GM12878 (cell line): Measurements from ENCODE around the gene PKNOX1. TPM values are rescaled to one million over a fixed set of nuclear protein-coding genes. Genes with fewer than 3 reads are reported as not detected.

ENCODE experiments used
- ATAC-seq: fragments of 200-7000 bp; cut with Tn5 transposase; 3 replicates; pipeline ENCODE4 v1.9.1; 2020; ENCODE audit warnings: mild to moderate bottlenecking, moderate library complexity
- BruUV-seq: library from RNA; stranded (reverse); fragments of 400-500 nt; replicated peaks from 2 replicates; lab custom pipeline; 2021; lab: Mats Ljungman, UMichigan
- CTCF ChIA-PET: fragments of 300-600 bp; sonication (Branson Sonifier 250); formaldehyde crosslinking; extraction: SDS; loops from one replicate; lab custom pipeline; 2021; ENCODE audit warnings: inconsistent platforms; lab: Yijun Ruan, JAX
- POLR2A ChIA-PET: fragments of 350-600 bp; formaldehyde crosslinking; extraction: SDS; loops from one replicate; lab custom pipeline; 2021; ENCODE audit warnings: inconsistent platforms; lab: Charles Lee
- RAD21 ChIA-PET: fragments of 300-600 bp; sonication (Branson Sonifier 250); formaldehyde crosslinking; loops from one replicate; lab custom pipeline; 2023; ENCODE audit warnings: antibody characterized with exemption; ENCODE audit not compliant: unreplicated experiment; lab: Charles Lee
- SMC1A ChIA-PET: fragments of 300-600 bp; sonication (Branson Sonifier 250); formaldehyde crosslinking; loops from one replicate; lab custom pipeline; 2023; ENCODE audit not compliant: unreplicated experiment, uncharacterized antibody; lab: Charles Lee
- DNase-seq: peaks from one replicate; pipeline ENCODE4 v3.0.0-alpha.2; 2011; ENCODE audit warnings: low read depth, low spot score
- FAIRE-seq: peaks from 3 replicates; lab custom pipeline; 2011; peaks lifted over from hg19 to GRCh38; lab: Jason Lieb, UNC
- H2AFZ ChIP-seq: 2 replicates; pipeline ENCODE4 v1.6.0; 2011; ENCODE audit warnings: low read depth, low read length, control low read depth; ENCODE audit not compliant: control insufficient read depth
- H3K27ac ChIP-seq: 2 replicates; pipeline ENCODE4 v1.5.1; 2011; ENCODE audit warnings: control low read depth; ENCODE audit not compliant: control insufficient read depth, insufficient read depth
- H3K27me3 ChIP-seq, 2 experiments: replicated peaks in 1 of 2; 2 replicates each; pipeline versions ENCODE4 v1.6.0 to v1.6.1; 2011; ENCODE audit warnings: low read length in 1 of 2; ENCODE audit not compliant: control insufficient read depth in 2 of 2, insufficient read depth in 2 of 2
- H3K36me3 ChIP-seq, 2 experiments: 2 replicates each; pipeline ENCODE4 v1.5.1; 2011; ENCODE audit warnings: low read length in 1 of 2; ENCODE audit not compliant: control insufficient read depth in 2 of 2, insufficient read depth in 2 of 2
- H3K4me1 ChIP-seq: 2 replicates; pipeline ENCODE4 v1.6.1; 2011; ENCODE audit warnings: mild to moderate bottlenecking, low read length, moderate library complexity, mixed read lengths; ENCODE audit not compliant: control insufficient read depth, insufficient read depth
- H3K4me2 ChIP-seq: 2 replicates; pipeline ENCODE4 v1.6.0; 2011; ENCODE audit warnings: control low read depth; ENCODE audit not compliant: control insufficient read depth, insufficient read depth
- H3K4me3 ChIP-seq: fragments of 200-600 bp; sonication (generic); 2 replicates; pipeline ENCODE4 v1.5.1; 2016
- H3K79me2 ChIP-seq: 2 replicates; pipeline ENCODE4 v1.6.0; 2011; ENCODE audit warnings: low read length; ENCODE audit not compliant: control insufficient read depth, insufficient read depth
- H3K9ac ChIP-seq: 2 replicates; pipeline ENCODE4 v1.8.0; 2011; ENCODE audit warnings: low read length, control low read depth, mixed read lengths; ENCODE audit not compliant: control insufficient read depth, insufficient read depth
- H3K9me3 ChIP-seq: replicated peaks from 3 replicates; pipeline ENCODE4 v1.5.1; 2011; ENCODE audit warnings: mild to moderate bottlenecking, low read length; ENCODE audit not compliant: control insufficient read depth, insufficient read depth
- H4K20me1 ChIP-seq: 2 replicates; pipeline ENCODE4 v1.6.0; 2011; ENCODE audit not compliant: control insufficient read depth, insufficient read depth
- DPF2 ChIP-seq: fragments of 450-650 bp; IDR thresholded peaks from 2 replicates; pipeline ENCODE4 v1.6.1; 2017; ENCODE audit warnings: mild to moderate bottlenecking
- E2F8 ChIP-seq: fragments of 450-650 bp; IDR thresholded peaks from 2 replicates; pipeline ENCODE4 v1.6.1; 2018; ENCODE audit warnings: mild to moderate bottlenecking, low read depth, moderate library complexity; ENCODE audit not compliant: partially characterized antibody
- EED ChIP-seq: sonication (generic); IDR thresholded peaks from 2 replicates; pipeline ENCODE4 v1.6.1; 2016; ENCODE audit warnings: antibody characterized with exemption, low read depth
- HDAC6 ChIP-seq: fragments of 200-600 bp; sonication (generic); IDR thresholded peaks from one replicate; pipeline ENCODE4 v1.8.0; 2017; ENCODE audit warnings: antibody characterized with exemption; ENCODE audit not compliant: unreplicated experiment
- IRF4 ChIP-seq: IDR thresholded peaks from 2 replicates; pipeline ENCODE4 v1.6.1; 2011; ENCODE audit warnings: low read depth, low read length
- JUNB ChIP-seq: IDR thresholded peaks from 2 replicates; pipeline ENCODE4 v1.6.1; 2016; ENCODE audit warnings: antibody characterized with exemption, mild to moderate bottlenecking
- NR2C2 ChIP-seq: IDR thresholded peaks from 2 replicates; pipeline ENCODE4 v1.6.1; 2011; ENCODE audit warnings: borderline replicate concordance, low read depth; ENCODE audit not compliant: control insufficient read depth, insufficient read length
- POU2F2 ChIP-seq: IDR thresholded peaks from 3 replicates; pipeline ENCODE4 v1.6.1; 2011; ENCODE audit warnings: low read depth, mild to moderate bottlenecking, low read length, borderline replicate concordance
- RUNX3 ChIP-seq: IDR thresholded peaks from 2 replicates; pipeline ENCODE4 v1.6.1; 2012; ENCODE audit warnings: low read length, inconsistent platforms
- SIX5 ChIP-seq: IDR thresholded peaks from 2 replicates; pipeline ENCODE4 v1.6.1; 2011; ENCODE audit warnings: mild to moderate bottlenecking, low read depth, low read length, moderate library complexity; ENCODE audit not compliant: severe bottlenecking
- SUZ12 ChIP-seq: fragments of 200-600 bp; sonication (generic); IDR thresholded peaks from one replicate; pipeline ENCODE4 v1.6.1; 2018; ENCODE audit warnings: antibody characterized with exemption, mild to moderate bottlenecking; ENCODE audit not compliant: unreplicated experiment
- ZNF274 ChIP-seq: IDR thresholded peaks from one replicate; pipeline ENCODE4 v1.8.0; 2011; ENCODE audit not compliant: insufficient read length, insufficient read depth
- ZNF592 ChIP-seq: fragments of 450-650 bp; IDR thresholded peaks from 2 replicates; pipeline ENCODE4 v1.6.1; 2017; ENCODE audit warnings: mild to moderate bottlenecking, moderate library complexity
- WGBS: methylation state at CpG from one replicate; pipeline ENCODE4 v1.1.6; 2016; ENCODE audit warnings: low lambda C conversion rate; ENCODE audit not compliant: insufficient replicate concordance, insufficient coverage; ENCODE audit errors: missing lambda C conversion rate; 5-methylcytosine and 5-hydroxymethylcytosine counted together
- in situ Hi-C: fragments of 300-500 bp; cut with MboI; formaldehyde crosslinking; loops from 9 replicates; pipeline ENCODE4 v1.14.3; 2018; ENCODE audit warnings: mixed read lengths
- intact Hi-C: fragments of 100-400 bp; cut with micrococcal nuclease; formaldehyde crosslinking; loops from one replicate; pipeline ENCODE4 v1.14.2; 2022; ENCODE audit not compliant: unreplicated experiment
- polyA plus RNA-seq, 11 experiments: library from polyadenylated mRNA; depleted of rRNA in 4 of 11; unstranded in 6 of 11; stranded (reverse) in 5 of 11; fragments of >200 nt; fragmentation: Nextera tagmentation in 4 of 11; fragmentation: Illumina TruSeq in 1 of 11; extraction: Ambion mirVana in 4 of 11; extraction: Trizol in 1 of 11; gene quantifications; 1 replicate in 1 of 11; 2 replicates in 10 of 11; pipeline versions ENCODE4 v1.2.1 to v1.2.3, GENCODE V29; 2011 to 2016; ENCODE audit warnings: inconsistent platforms in 2 of 11, missing spikeins in 2 of 11, low read depth in 1 of 11
- total RNA-seq, 4 experiments: library from RNA; depleted of rRNA in 3 of 4; stranded (reverse); fragments of >200 nt in 3 of 4; fragmentation: Illumina TruSeq in 1 of 4; extraction: Trizol in 1 of 4; gene quantifications; 2 replicates each; pipeline versions ENCODE4 v1.2.1 to v1.2.3, GENCODE V29; 2013 to 2021

The PKNOX1 gene
- total and polyA plus RNA-seq, 10 of the 15 experiments (the other 5 are each of a cell fraction or from before 2014, with no cell fraction given), result 6.9 to 23.7 (median 13.2) TPM

- TF ChIP-seq E2F8 (no peak), HDAC6 (no peak), DPF2 (no peak), IRF4 (no peak), ZNF274 (no peak)
Measured at GRCh38 chr21:42983869-42984268, 9.5 kb downstream of the PKNOX1 start (continued).

GRCh38 chr21:42986125-42986783, 11.9 kb downstream of the PKNOX1 start:
- intact Hi-C loops, result no loop called here
- TF ChIP-seq ZNF592 (no peak), EED (peak; percentile 46; the same call in 1 of the 2 replicates), POU2F2 (no peak), RUNX3 (peak; percentile 69), SIX5 (no peak), NR2C2 (no peak), SUZ12 (no peak), JUNB (no peak)
- no peaks in the 10 kb centered on the region for H3K27me3 ChIP-seq
- 0 out of 2 replicates have a peak overlapping the region, but pooled peaks have one; percentile 18 for H3K27ac ChIP-seq
- no peak overlapping the region for H3K9ac ChIP-seq
- DNase-seq (no peak), FAIRE-seq (no peak), ATAC-seq (peak; percentile 18; the same call in 2 of the 3 replicates)
- H3K4me3 ChIP-seq, result no peak overlapping the region
- ChIA-PET POLR2A (interaction anchor here (0.8 to 1.0 kb wide), 2 partner anchors 8 to 9 kb away, joined by 3 to 7 read pairs; no protein-coding TSS in a partner anchor), RAD21 (no interaction called here), CTCF (no interaction called here), SMC1A (interaction anchor here (0.9 to 1.2 kb wide), 2 partner anchors 8 to 54 kb away, joined by 3 read pairs; no protein-coding TSS in a partner anchor)
- H3K36me3 ChIP-seq, result no peaks in the 10 kb centered on the region
- no peak overlapping the region for H3K4me2 ChIP-seq
- H4K20me1 ChIP-seq, result no peaks in the 10 kb centered on the region
- WGBS, result 79% methylated on average over 7 of the region's 7 CpGs
- no peaks in the 10 kb centered on the region; the same call in none of the 2 replicates for H3K79me2 ChIP-seq
- in situ Hi-C loops, result no loop called here
- BruUV-seq, result no TSS peak
- peaks cover 29% of the 10 kb centered on the region for H3K4me1 ChIP-seq
- H2AFZ ChIP-seq, result no peak overlapping the region
- H3K9me3 ChIP-seq, result no peaks in the 10 kb centered on the region
